PC-3 (cell line): ENCODE data around the gene ATP10A. TPM values are rescaled to one million over a fixed set of nuclear protein-coding genes. Genes with fewer than 3 reads are reported as not detected.

Experiments
- ATAC-seq: fragments of 200-7000 bp; cut with Tn5 transposase; 2 replicates; pipeline ENCODE4 v1.9.1; 2020; ENCODE audit warnings: mild to moderate bottlenecking, moderate library complexity
- BruUV-seq: library from RNA; stranded (reverse); fragments of 400-500 nt; replicated peaks from 2 replicates; lab custom pipeline; 2021; lab: Mats Ljungman, UMichigan
- CTCF ChIA-PET: fragments of 300-600 bp; sonication (Branson Sonifier 250); formaldehyde crosslinking; loops from one replicate; lab custom pipeline; 2022; ENCODE audit warnings: antibody characterized with exemption; lab: Charles Lee
- POLR2A ChIA-PET: fragments of 300-600 bp; sonication (Branson Sonifier 250); formaldehyde crosslinking; loops from one replicate; lab custom pipeline; 2022; ENCODE audit warnings: antibody characterized with exemption; ENCODE audit not compliant: unreplicated experiment; lab: Charles Lee
- DNase-seq: peaks from one replicate; pipeline ENCODE4 v3.0.0-alpha.2; 2015
- H2AFZ ChIP-seq: fragments of 300-600 bp; sonication (generic); 2 replicates; pipeline ENCODE4 v1.6.0; 2016; ENCODE audit warnings: antibody characterized with exemption, low read length
- H3F3A ChIP-seq: fragments of 300-600 bp; sonication (generic); one replicate; pipeline ENCODE4 v1.6.0; 2017; ENCODE audit warnings: antibody characterized with exemption, low read length, control low read depth, mild to moderate bottlenecking; ENCODE audit not compliant: unreplicated experiment
- H3K27ac ChIP-seq: fragments of 300-600 bp; sonication (generic); 2 replicates; pipeline ENCODE4 v1.5.1; 2016; ENCODE audit warnings: mild to moderate bottlenecking, low read length
- H3K27me3 ChIP-seq: fragments of 300-600 bp; sonication (generic); 2 replicates; pipeline ENCODE4 v1.6.1; 2016; ENCODE audit warnings: low read length, mixed read lengths
- H3K36me3 ChIP-seq: fragments of 300-600 bp; sonication (generic); 2 replicates; pipeline ENCODE4 v1.6.1; 2016; ENCODE audit warnings: low read depth, mixed run types, low read length, mixed read lengths
- H3K4me1 ChIP-seq: fragments of 300-600 bp; sonication (generic); 2 replicates; pipeline ENCODE4 v1.5.1; 2016; ENCODE audit warnings: low read length; ENCODE audit not compliant: insufficient read depth
- H3K4me2 ChIP-seq: fragments of 300-600 bp; sonication (generic); 2 replicates; pipeline ENCODE4 v1.6.0; 2016; ENCODE audit warnings: low read length
- H3K4me3 ChIP-seq: fragments of 300-600 bp; sonication (generic); 2 replicates; pipeline ENCODE4 v1.5.1; 2016; ENCODE audit warnings: mild to moderate bottlenecking, low read length, mixed read lengths
- H3K79me2 ChIP-seq: fragments of 300-600 bp; sonication (generic); 2 replicates; pipeline ENCODE4 v1.6.1; 2017; ENCODE audit warnings: low read length, mixed read lengths
- H3K9ac ChIP-seq: fragments of 300-600 bp; sonication (generic); 2 replicates; pipeline ENCODE4 v1.6.0; 2016; ENCODE audit warnings: mild to moderate bottlenecking, low read length
- H3K9me2 ChIP-seq: fragments of 300-600 bp; sonication (generic); replicated peaks from 2 replicates; pipeline ENCODE4 v1.6.1; 2016; ENCODE audit warnings: mixed run types, low read length, mixed read lengths
- H3K9me3 ChIP-seq: fragments of 300-600 bp; sonication (generic); 2 replicates; pipeline ENCODE4 v1.6.1; 2016; ENCODE audit warnings: low read length, mixed read lengths
- H4K20me1 ChIP-seq: fragments of 300-600 bp; sonication (generic); 2 replicates; pipeline ENCODE4 v1.6.1; 2016; ENCODE audit warnings: low read length, mixed read lengths
- CTCF ChIP-seq: fragments of 300-600 bp; sonication (generic); conservative IDR thresholded peaks from 2 replicates; pipeline ENCODE4 v1.5.1; 2017; ENCODE audit warnings: antibody characterized with exemption, low read depth, mild to moderate bottlenecking, low read length
- EZH2 ChIP-seq: fragments of 300-600 bp; sonication (generic); IDR thresholded peaks from one replicate; pipeline ENCODE4 v1.6.1; 2017; ENCODE audit warnings: antibody characterized with exemption, mild to moderate bottlenecking, low read length; ENCODE audit not compliant: unreplicated experiment
- EZH2phosphoT487 ChIP-seq: fragments of 300-600 bp; sonication (generic); IDR thresholded peaks from 2 replicates; pipeline ENCODE4 v1.6.1; 2018; ENCODE audit warnings: mild to moderate bottlenecking, antibody characterized with exemption, low read length, borderline replicate concordance
- intact Hi-C: fragments of 100-400 bp; cut with micrococcal nuclease; formaldehyde crosslinking; loops from 2 replicates; pipeline ENCODE4 v1.9.0; 2023
- total RNA-seq: library from RNA; depleted of rRNA; stranded (reverse); fragments of >200 nt; gene quantifications from 2 replicates; pipeline ENCODE4 v1.2.3, GENCODE V29; 2014

ATP10A gene
- total RNA-seq, 1 experiment from 2014 or later = 2.6 TPM

GRCh38 chr15:25667829-25668228, 195.3 kb downstream of the ATP10A start:
- TF ChIP-seq EZH2 (no peak), EZH2phosphoT487 (no peak), CTCF (no peak)
- CTCF ChIA-PET = no interaction called here

GRCh38 chr15:25665913-25666312, 197.2 kb downstream of the ATP10A start:
- TF ChIP-seq EZH2 = no peak
- TF ChIP-seq EZH2phosphoT487 = no peak
- TF ChIP-seq CTCF = no peak
- H4K20me1 ChIP-seq = no peaks in the 10 kb centered on the region
- CTCF ChIA-PET = no interaction called here
- H3K36me3 ChIP-seq = no peaks in the 10 kb centered on the region
- no peak overlapping the region for H2AFZ ChIP-seq
- H3K9ac ChIP-seq = no peak overlapping the region
- POLR2A ChIA-PET = no interaction called here
- H3K27me3 ChIP-seq = peaks cover 34% of the 10 kb centered on the region
- no peaks in the 10 kb centered on the region for H3K79me2 ChIP-seq
- intact Hi-C loops = no loop called here
- H3K27ac ChIP-seq = no peak overlapping the region
- BruUV-seq = no TSS peak
- H3K9me2 ChIP-seq = no peaks in the 10 kb centered on the region
- H3F3A ChIP-seq = no peaks in the 10 kb centered on the region
- ATAC-seq = no peak
- no peak overlapping the region for H3K4me3 ChIP-seq
- DNase-seq = no peak
- no peaks in the 10 kb centered on the region for H3K9me3 ChIP-seq
- no peaks in the 10 kb centered on the region for H3K4me1 ChIP-seq
- H3K4me2 ChIP-seq = no peak overlapping the region

More at GRCh38 chr15:25667829-25668228, 195.3 kb downstream of the ATP10A start:
- H3K9me2 ChIP-seq = no peaks in the 10 kb centered on the region
- no peak overlapping the region for H2AFZ ChIP-seq
- H3K79me2 ChIP-seq = no peaks in the 10 kb centered on the region
- ATAC-seq (no peak), DNase-seq (no peak)
- no peaks in the 10 kb centered on the region for H4K20me1 ChIP-seq
- no peak overlapping the region for H3K4me2 ChIP-seq
- no peaks in the 10 kb centered on the region for H3K36me3 ChIP-seq
- POLR2A ChIA-PET = no interaction called here
- H3K4me1 ChIP-seq = no peaks in the 10 kb centered on the region
- H3F3A ChIP-seq = no peaks in the 10 kb centered on the region
- intact Hi-C loops = no loop called here
- peaks cover 33% of the 10 kb centered on the region for H3K27me3 ChIP-seq
- no peaks in the 10 kb centered on the region for H3K9me3 ChIP-seq
- no peak overlapping the region for H3K9ac ChIP-seq
- H3K27ac ChIP-seq = no peak overlapping the region
- BruUV-seq = no TSS peak
- H3K4me3 ChIP-seq = no peak overlapping the region

GRCh38 chr15:25664761-25665160, 198.4 kb downstream of the ATP10A start:
- Histone ChIP-seq H3K9me2 (no peaks in the 10 kb centered on the region), H3K4me2 (no peak overlapping the region), H3K9me3 (no peaks in the 10 kb centered on the region), H3K4me1 (no peaks in the 10 kb centered on the region), H3K79me2 (no peaks in the 10 kb centered on the region), H2AFZ (no peak overlapping the region), H3K27ac (no peak overlapping the region), H3F3A (no peaks in the 10 kb centered on the region), H3K9ac (no peak overlapping the region), H3K36me3 (no peaks in the 10 kb centered on the region), H3K27me3 (peaks cover 30% of the 10 kb centered on the region), H4K20me1 (no peaks in the 10 kb centered on the region), H3K4me3 (no peak overlapping the region)
- TF ChIP-seq EZH2phosphoT487 = no peak
- no peak for TF ChIP-seq CTCF
- TF ChIP-seq EZH2 = no peak
- ChIA-PET POLR2A (no interaction called here), CTCF (no interaction called here)
- intact Hi-C loops = no loop called here
- BruUV-seq = no TSS peak
- DNase-seq (peak; percentile 29), ATAC-seq (no peak)
